Measurements from ENCODE around the gene AFF3.

AFF3 gene

DNA sequence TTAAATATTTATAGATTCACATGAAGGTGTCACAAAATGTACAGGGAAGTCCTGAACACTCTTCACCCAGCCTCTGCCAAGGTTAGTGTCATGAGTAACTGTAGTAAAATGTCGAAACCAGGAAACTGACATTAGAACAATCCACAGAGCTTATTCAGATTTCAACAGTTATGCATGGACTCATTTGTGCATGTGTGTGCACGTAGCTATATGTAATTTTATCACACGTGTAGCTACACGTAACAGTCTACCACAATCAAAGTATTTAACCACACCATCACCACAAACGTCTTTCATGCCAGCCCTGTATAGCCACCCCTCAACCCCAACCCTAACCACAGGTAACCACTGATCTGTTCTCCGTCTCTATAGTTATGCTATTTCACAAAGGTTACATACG, 440.9 kb downstream of the AFF3 start:
- H3K9me3 ChIP-seq (ENCODE audit: control insufficient read depth, insufficient read depth, low read length): no peaks in the 10 kb centered on the region
- no peak overlapping the region for H3K27ac ChIP-seq (ENCODE audit: low read depth, low read length)
- H3K4me3 ChIP-seq (ENCODE audit: low read length): no peak overlapping the region
- TF ChIP-seq, protein P1, sequence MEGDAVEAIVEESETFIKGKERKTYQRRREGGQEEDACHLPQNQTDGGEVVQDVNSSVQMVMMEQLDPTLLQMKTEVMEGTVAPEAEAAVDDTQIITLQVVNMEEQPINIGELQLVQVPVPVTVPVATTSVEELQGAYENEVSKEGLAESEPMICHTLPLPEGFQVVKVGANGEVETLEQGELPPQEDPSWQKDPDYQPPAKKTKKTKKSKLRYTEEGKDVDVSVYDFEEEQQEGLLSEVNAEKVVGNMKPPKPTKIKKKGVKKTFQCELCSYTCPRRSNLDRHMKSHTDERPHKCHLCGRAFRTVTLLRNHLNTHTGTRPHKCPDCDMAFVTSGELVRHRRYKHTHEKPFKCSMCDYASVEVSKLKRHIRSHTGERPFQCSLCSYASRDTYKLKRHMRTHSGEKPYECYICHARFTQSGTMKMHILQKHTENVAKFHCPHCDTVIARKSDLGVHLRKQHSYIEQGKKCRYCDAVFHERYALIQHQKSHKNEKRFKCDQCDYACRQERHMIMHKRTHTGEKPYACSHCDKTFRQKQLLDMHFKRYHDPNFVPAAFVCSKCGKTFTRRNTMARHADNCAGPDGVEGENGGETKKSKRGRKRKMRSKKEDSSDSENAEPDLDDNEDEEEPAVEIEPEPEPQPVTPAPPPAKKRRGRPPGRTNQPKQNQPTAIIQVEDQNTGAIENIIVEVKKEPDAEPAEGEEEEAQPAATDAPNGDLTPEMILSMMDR (IDR thresholded peaks at IDR 0.05; ENCODE audit: low read depth, low read length, poor library complexity, severe bottlenecking): no peak
- no peak for TF ChIP-seq EZH2phosphoT487 (IDR thresholded peaks at IDR 0.05; ENCODE audit: borderline replicate concordance, low read length)
- H3K79me2 ChIP-seq (ENCODE audit: control insufficient read depth, low read length): no peaks in the 10 kb centered on the region
- no peak overlapping the region for H3K4me2 ChIP-seq (ENCODE audit: low read length)
- H3K36me3 ChIP-seq (ENCODE audit: control insufficient read depth, low read length): peaks cover 8% of the 10 kb centered on the region
- H3K9me2 ChIP-seq (replicated peaks; ENCODE audit: control insufficient read depth, low read length): no peaks in the 10 kb centered on the region
- peaks cover 21% of the 10 kb centered on the region for H3K4me1 ChIP-seq (ENCODE audit: control insufficient read depth, low read length)
- no peaks in the 10 kb centered on the region for H3K27me3 ChIP-seq (ENCODE audit: control insufficient read depth, low read length)
- no peaks in the 10 kb centered on the region for H3F3A ChIP-seq (ENCODE audit: control insufficient read depth, insufficient read depth)
- H4K20me1 ChIP-seq (ENCODE audit: control insufficient read depth, insufficient read depth, low read depth, low read length): no peaks in the 10 kb centered on the region

GRCh38 chr2:99700482-99701398, 441.6 kb downstream of the AFF3 start:
- H3K27ac ChIP-seq (ENCODE audit: low read depth, low read length): no peak overlapping the region
- H3K9me3 ChIP-seq (ENCODE audit: control insufficient read depth, insufficient read depth, low read length): no peaks in the 10 kb centered on the region
- no peaks in the 10 kb centered on the region for H3K27me3 ChIP-seq (ENCODE audit: control insufficient read depth, low read length)
- peaks cover 13% of the 10 kb centered on the region for H3K4me1 ChIP-seq (ENCODE audit: control insufficient read depth, low read length)
- H3F3A ChIP-seq (ENCODE audit: control insufficient read depth, insufficient read depth): no peaks in the 10 kb centered on the region
- H3K4me2 ChIP-seq (ENCODE audit: low read length): no peak overlapping the region
- peaks cover 8% of the 10 kb centered on the region for H3K36me3 ChIP-seq (ENCODE audit: control insufficient read depth, low read length)
- no peaks in the 10 kb centered on the region for H4K20me1 ChIP-seq (ENCODE audit: control insufficient read depth, insufficient read depth, low read depth, low read length)
- TF ChIP-seq, protein P1 (IDR thresholded peaks at IDR 0.05; ENCODE audit: low read depth, low read length, poor library complexity, severe bottlenecking): no peak
- no peak for TF ChIP-seq EZH2phosphoT487 (IDR thresholded peaks at IDR 0.05; ENCODE audit: borderline replicate concordance, low read length)
- no peaks in the 10 kb centered on the region for H3K79me2 ChIP-seq (ENCODE audit: control insufficient read depth, low read length)
- H3K4me3 ChIP-seq (ENCODE audit: low read length): no peak overlapping the region
- no peaks in the 10 kb centered on the region for H3K9me2 ChIP-seq (replicated peaks; ENCODE audit: control insufficient read depth, low read length)

- H3K9me2 ChIP-seq (replicated peaks; ENCODE audit: control insufficient read depth, low read length): no peaks in the 10 kb centered on the region
- H3K79me2 ChIP-seq (ENCODE audit: control insufficient read depth, low read length): no peaks in the 10 kb centered on the region
- no peak overlapping the region for H3K4me2 ChIP-seq (ENCODE audit: low read length)
- no peak for TF ChIP-seq EZH2phosphoT487 (IDR thresholded peaks at IDR 0.05; ENCODE audit: borderline replicate concordance, low read length)
- TF ChIP-seq, protein P1 (IDR thresholded peaks at IDR 0.05; ENCODE audit: low read depth, low read length, poor library complexity, severe bottlenecking): no peak
- no peak overlapping the region for H3K4me3 ChIP-seq (ENCODE audit: low read length)
- no peaks in the 10 kb centered on the region for H3K9me3 ChIP-seq (ENCODE audit: control insufficient read depth, insufficient read depth, low read length)
- H4K20me1 ChIP-seq (ENCODE audit: control insufficient read depth, insufficient read depth, low read depth, low read length): no peaks in the 10 kb centered on the region
- H3K4me1 ChIP-seq (ENCODE audit: control insufficient read depth, low read length): no peaks in the 10 kb centered on the region; the same call in 1 of the 2 replicates
- H3K27ac ChIP-seq (ENCODE audit: low read depth, low read length): no peak overlapping the region
- H3F3A ChIP-seq (ENCODE audit: control insufficient read depth, insufficient read depth): no peaks in the 10 kb centered on the region
- H3K36me3 ChIP-seq (ENCODE audit: control insufficient read depth, low read length): no peaks in the 10 kb centered on the region
- no peaks in the 10 kb centered on the region for H3K27me3 ChIP-seq (ENCODE audit: control insufficient read depth, low read length)
These were observed 443.5 kb downstream of the AFF3 start for GRCh38 chr2:99698896-99699295.
